DND-41 (cell line): ENCODE measurements around the gene SLC10A7.

Experiments used
- ATAC-seq: fragments of 200-7000 bp; cut with Tn5 transposase; 3 replicates; pipeline ENCODE4 v1.9.1; 2021; ENCODE audit warnings: low read depth; ENCODE audit not compliant: insufficient read depth
- DNase-seq: peaks from one replicate; pipeline ENCODE4 v3.0.0-alpha.2; 2020
- H2AFZ ChIP-seq: 2 replicates; pipeline ENCODE4 v1.6.0; 2012; ENCODE audit warnings: low read depth, low read length
- H3K27ac ChIP-seq: 2 replicates; pipeline ENCODE4 v1.5.1; 2012; ENCODE audit warnings: low read length, inconsistent platforms
- H3K27me3 ChIP-seq: fragments of 200-600 bp; sonication (generic); 2 replicates; pipeline ENCODE4 v1.6.0; 2012; ENCODE audit warnings: low read length, mild to moderate bottlenecking, inconsistent platforms; ENCODE audit not compliant: insufficient read depth, poor library complexity
- H3K36me3 ChIP-seq: 2 replicates; pipeline ENCODE4 v1.5.1; 2012; ENCODE audit warnings: low read length, inconsistent platforms; ENCODE audit not compliant: insufficient read depth
- H3K4me1 ChIP-seq: 2 replicates; pipeline ENCODE4 v1.5.1; 2012; ENCODE audit warnings: mild to moderate bottlenecking, low read length; ENCODE audit not compliant: insufficient read depth
- H3K4me2 ChIP-seq: 2 replicates; pipeline ENCODE4 v1.6.0; 2012; ENCODE audit warnings: mild to moderate bottlenecking, moderate library complexity, low read length, inconsistent platforms; ENCODE audit not compliant: insufficient read depth
- H3K4me3 ChIP-seq, 2 experiments: fragments of 200-600 bp in 1 of 2; shearing (Covaris generic) in 1 of 2; 2 replicates each; pipeline ENCODE4 v1.5.1; 2012 to 2016; ENCODE audit warnings: inconsistent platforms in 2 of 2, low read length in 2 of 2, mild to moderate bottlenecking in 2 of 2, low read depth in 1 of 2, moderate library complexity in 1 of 2
- H3K79me2 ChIP-seq: 2 replicates; pipeline ENCODE4 v1.6.0; 2012; ENCODE audit warnings: low read length, inconsistent platforms; ENCODE audit not compliant: insufficient read depth
- H3K9ac ChIP-seq: 2 replicates; pipeline ENCODE4 v1.6.0; 2012; ENCODE audit warnings: low read depth, mild to moderate bottlenecking, inconsistent platforms, low read length, moderate library complexity
- H3K9me3 ChIP-seq: 2 replicates; pipeline ENCODE4 v1.5.1; 2012; ENCODE audit warnings: low read length, moderate library complexity, mild to moderate bottlenecking, inconsistent platforms; ENCODE audit not compliant: insufficient read depth, severe bottlenecking
- H4K20me1 ChIP-seq: 2 replicates; pipeline ENCODE4 v1.6.0; 2012; ENCODE audit warnings: low read length; ENCODE audit not compliant: insufficient read depth
- CTCF ChIP-seq: IDR thresholded peaks from 2 replicates; pipeline ENCODE4 v1.5.1; 2012; ENCODE audit warnings: borderline replicate concordance, low read length, moderate library complexity, mild to moderate bottlenecking; ENCODE audit not compliant: poor library complexity, severe bottlenecking; ENCODE audit errors: extremely low read depth
- EZH2 ChIP-seq: IDR thresholded peaks from 3 replicates; pipeline ENCODE4 v1.6.1; 2012; ENCODE audit warnings: borderline replicate concordance, low read depth, mild to moderate bottlenecking, moderate library complexity, low read length, inconsistent platforms; ENCODE audit not compliant: severe bottlenecking

The SLC10A7 gene

GRCh38 chr4:146439999-146440398, 81.7 kb downstream of the SLC10A7 start:
- no peaks in the 10 kb centered on the region for H3K79me2 ChIP-seq
- TF ChIP-seq CTCF, result no peak
- TF ChIP-seq EZH2, result no peak

GRCh38 chr4:146439437-146439836, 82.3 kb downstream of the SLC10A7 start:
- no peak overlapping the region for H3K4me3 ChIP-seq
- TF ChIP-seq CTCF, result no peak
- no peak for TF ChIP-seq EZH2

More at GRCh38 chr4:146439999-146440398, 81.7 kb downstream of the SLC10A7 start:
- Histone ChIP-seq H3K4me1 (no peaks in the 10 kb centered on the region), H3K4me3 (no peak overlapping the region), H3K9ac (no peak overlapping the region), H4K20me1 (no peaks in the 10 kb centered on the region), H3K27ac (no peak overlapping the region), H3K4me2 (no peak overlapping the region), H3K9me3 (no peaks in the 10 kb centered on the region), H2AFZ (no peak overlapping the region), H3K27me3 (no peaks in the 10 kb centered on the region), H3K36me3 (no peaks in the 10 kb centered on the region)
- DNase-seq (no peak), ATAC-seq (no peak)

GRCh38 chr4:146437778-146438177, 84.0 kb downstream of the SLC10A7 start:
- Histone ChIP-seq H3K4me2 (no peak overlapping the region), H3K9me3 (no peaks in the 10 kb centered on the region), H3K36me3 (no peaks in the 10 kb centered on the region), H4K20me1 (no peaks in the 10 kb centered on the region), H3K27me3 (no peaks in the 10 kb centered on the region), H2AFZ (no peak overlapping the region), H3K9ac (no peak overlapping the region), H3K4me1 (no peaks in the 10 kb centered on the region), H3K27ac (no peak overlapping the region), H3K4me3 (no peak overlapping the region), H3K79me2 (no peaks in the 10 kb centered on the region)
- DNase-seq (no peak), ATAC-seq (no peak)
- TF ChIP-seq EZH2 (no peak), CTCF (no peak)

More at GRCh38 chr4:146439437-146439836, 82.3 kb downstream of the SLC10A7 start:
- Histone ChIP-seq H2AFZ (no peak overlapping the region), H3K4me2 (no peak overlapping the region), H3K79me2 (no peaks in the 10 kb centered on the region), H3K9ac (no peak overlapping the region), H3K36me3 (no peaks in the 10 kb centered on the region), H3K27ac (no peak overlapping the region), H3K27me3 (no peaks in the 10 kb centered on the region), H3K4me1 (no peaks in the 10 kb centered on the region), H3K9me3 (no peaks in the 10 kb centered on the region), H4K20me1 (no peaks in the 10 kb centered on the region)
- ATAC-seq, result no peak
- DNase-seq, result no peak
